ENCODE measurements around the gene LRP8. TPM values are rescaled to one million over a fixed set of nuclear protein-coding genes. Genes with fewer than 3 reads are reported as not detected.

LRP8 gene
- total and polyA plus RNA-seq, 10 donors, result 1.7 to 14.4 (median 5.5) TPM

DNA sequence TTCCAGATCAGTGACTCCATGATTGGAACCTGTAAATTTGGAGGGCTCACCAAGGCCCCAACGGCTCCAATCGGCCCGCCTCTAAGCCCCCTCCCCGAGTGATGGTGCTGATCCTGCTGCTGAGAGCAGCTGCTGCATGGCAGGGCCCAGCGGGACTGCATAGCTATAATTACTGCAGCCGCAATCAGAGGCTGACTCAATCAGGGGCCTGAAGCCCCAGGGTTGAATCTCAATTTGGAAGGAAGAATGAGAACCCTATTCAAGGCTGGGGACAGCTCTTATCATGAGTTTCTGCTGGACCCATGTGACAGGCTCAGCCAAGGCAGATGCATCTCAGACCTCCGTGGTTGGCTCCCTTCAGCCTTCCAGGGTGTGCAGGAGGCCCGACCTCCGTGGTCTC lies 46.7 kb downstream of the LRP8 start:
- Histone ChIP-seq H3K36me3 (peaks cover 0 to 40% (median 0%) of the 10 kb centered on the region in 6 donors), H3K9me3 (no peaks in the 10 kb centered on the region), H3K27ac (no peak overlapping the region), H3K27me3 (replicated peaks in 1 of 7) (no peaks in the 10 kb centered on the region), H3K4me1 (peaks cover 0 to 5% (median 0%) of the 10 kb centered on the region in 6 donors), H3K4me3 (no peak overlapping the region)
- DNase-seq, result no peak
- TF ChIP-seq POLR2AphosphoS5 (IDR thresholded peaks at IDR 0.05), result no peak
- TF ChIP-seq, protein P1, sequence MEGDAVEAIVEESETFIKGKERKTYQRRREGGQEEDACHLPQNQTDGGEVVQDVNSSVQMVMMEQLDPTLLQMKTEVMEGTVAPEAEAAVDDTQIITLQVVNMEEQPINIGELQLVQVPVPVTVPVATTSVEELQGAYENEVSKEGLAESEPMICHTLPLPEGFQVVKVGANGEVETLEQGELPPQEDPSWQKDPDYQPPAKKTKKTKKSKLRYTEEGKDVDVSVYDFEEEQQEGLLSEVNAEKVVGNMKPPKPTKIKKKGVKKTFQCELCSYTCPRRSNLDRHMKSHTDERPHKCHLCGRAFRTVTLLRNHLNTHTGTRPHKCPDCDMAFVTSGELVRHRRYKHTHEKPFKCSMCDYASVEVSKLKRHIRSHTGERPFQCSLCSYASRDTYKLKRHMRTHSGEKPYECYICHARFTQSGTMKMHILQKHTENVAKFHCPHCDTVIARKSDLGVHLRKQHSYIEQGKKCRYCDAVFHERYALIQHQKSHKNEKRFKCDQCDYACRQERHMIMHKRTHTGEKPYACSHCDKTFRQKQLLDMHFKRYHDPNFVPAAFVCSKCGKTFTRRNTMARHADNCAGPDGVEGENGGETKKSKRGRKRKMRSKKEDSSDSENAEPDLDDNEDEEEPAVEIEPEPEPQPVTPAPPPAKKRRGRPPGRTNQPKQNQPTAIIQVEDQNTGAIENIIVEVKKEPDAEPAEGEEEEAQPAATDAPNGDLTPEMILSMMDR (IDR thresholded peaks at IDR 0.05 in 8 of 11, conservative IDR thresholded peaks at IDR 0.05 in 3 of 11), result no peak
- TF ChIP-seq POLR2A (IDR thresholded peaks at IDR 0.05), result no peak
- intact Hi-C loops (cut with DNase I; ENCODE audit: low total_unique reads), result no loop called here
- WGBS, 5 donors, result 92 to 96% (median 94%) methylated on average over 6 to 9 of the region's 9 CpGs

DNA sequence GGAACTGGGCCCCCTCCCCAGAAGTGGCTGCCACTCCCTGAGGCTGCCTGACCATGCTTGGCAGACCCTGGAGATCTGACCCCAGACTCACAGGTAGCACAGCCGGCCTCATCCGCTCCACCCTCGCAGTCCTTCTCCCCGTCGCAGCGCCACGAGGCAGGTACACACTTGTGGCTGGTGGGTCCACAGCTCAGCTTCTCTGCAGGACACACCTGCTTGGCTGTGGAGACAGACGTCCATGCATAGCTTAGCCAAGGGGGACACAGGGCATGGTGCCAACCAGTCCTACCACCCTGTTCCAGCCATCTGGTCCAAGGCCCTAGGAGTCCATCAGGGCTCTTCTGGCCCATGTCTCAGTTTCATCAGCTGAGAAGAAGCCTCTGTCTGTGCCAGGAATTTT lies 47.4 kb downstream of the LRP8 start:
- peaks cover 0 to 44% (median 0%) of the 10 kb centered on the region in 6 donors for H3K36me3 ChIP-seq
- DNase-seq, result peak; percentile 71
- intact Hi-C loops (cut with DNase I; ENCODE audit: low total_unique reads), result no loop called here
- no peaks in the 10 kb centered on the region for H3K27me3 ChIP-seq (replicated peaks in 1 of 7)
- peaks cover 0 to 5% (median 0%) of the 10 kb centered on the region in 6 donors for H3K4me1 ChIP-seq
- H3K4me3 ChIP-seq, result no peak overlapping the region
- whole genome bisulfite sequencing, 5 donors, result 94 to 100% (median 98%) methylated on average over 5 to 8 of the region's 8 CpGs
- H3K9me3 ChIP-seq, result no peaks in the 10 kb centered on the region
- TF ChIP-seq POLR2A (IDR thresholded peaks at IDR 0.05) (no peak), POLR2AphosphoS5 (IDR thresholded peaks at IDR 0.05) (no peak)
- TF ChIP-seq, protein P1 (IDR thresholded peaks at IDR 0.05 in 8 of 11, conservative IDR thresholded peaks at IDR 0.05 in 3 of 11), result no peak
- no peak overlapping the region for H3K27ac ChIP-seq

DNA sequence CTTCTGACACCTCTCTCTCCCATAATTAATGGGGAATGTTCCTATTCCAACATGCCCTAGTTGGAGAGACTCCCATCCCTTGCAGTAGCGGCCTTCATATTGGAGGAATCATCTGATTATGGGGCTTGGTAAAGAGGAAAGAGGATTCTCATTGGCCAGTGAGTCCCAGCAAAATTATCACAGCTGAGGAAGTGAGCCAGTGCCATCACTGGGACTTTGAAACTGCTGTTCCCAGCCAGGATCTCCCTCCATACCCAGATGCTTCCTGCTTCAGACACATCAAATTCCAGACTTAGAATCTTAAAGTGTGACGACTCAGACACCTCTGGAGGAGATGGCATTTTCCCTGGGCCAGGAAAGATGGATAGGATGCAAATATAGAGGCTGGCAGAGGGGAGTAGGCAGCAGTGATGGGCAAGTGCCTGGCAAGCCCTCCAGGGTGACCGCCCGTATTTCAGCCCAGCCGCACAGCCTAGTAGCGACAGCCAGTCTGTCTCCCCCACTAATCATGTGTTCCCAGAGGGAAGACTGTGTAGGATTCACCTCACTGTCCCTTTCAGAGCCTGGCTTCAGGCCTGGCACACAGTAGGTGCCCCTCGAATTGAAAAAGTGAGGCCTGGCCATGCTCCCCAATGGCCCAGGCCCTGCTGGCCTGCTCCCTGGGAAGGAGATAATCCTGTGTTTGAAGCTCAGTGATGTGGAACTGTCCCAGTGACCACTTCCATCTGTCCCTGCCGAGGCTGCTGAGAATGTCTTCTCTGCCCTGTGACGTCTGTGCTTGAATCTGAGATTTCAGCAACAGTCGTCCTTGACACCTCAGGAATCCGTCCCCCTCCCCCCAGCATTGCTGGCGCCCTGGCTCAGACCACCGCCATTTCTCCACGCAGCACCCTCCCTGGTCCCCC lies 48.3 kb downstream of the LRP8 start:
- Histone ChIP-seq H3K9me3 (no peaks in the 10 kb centered on the region), H3K27me3 (replicated peaks in 1 of 7) (no peaks in the 10 kb centered on the region), H3K4me1 (peaks cover 0 to 5% (median 0%) of the 10 kb centered on the region in 6 donors), H3K4me3 (no peak overlapping the region), H3K36me3 (peaks cover 0 to 44% (median 0%) of the 10 kb centered on the region in 6 donors), H3K27ac (no peak overlapping the region)
- WGBS, 5 donors, result 82 to 95% (median 88%) methylated on average over 14 of the region's 14 CpGs
- DNase-seq, result no peak
- intact Hi-C loops (cut with DNase I; ENCODE audit: low total_unique reads), result loop anchor here (2.0 to 5.0 kb wide), 2 partner anchors 113 to 478 kb away; no protein-coding TSS in a partner anchor
- TF ChIP-seq POLR2A (IDR thresholded peaks at IDR 0.05) (no peak), POLR2AphosphoS5 (IDR thresholded peaks at IDR 0.05) (no peak)
- TF ChIP-seq, protein P1 (IDR thresholded peaks at IDR 0.05 in 8 of 11, conservative IDR thresholded peaks at IDR 0.05 in 3 of 11), result no peak

DNA sequence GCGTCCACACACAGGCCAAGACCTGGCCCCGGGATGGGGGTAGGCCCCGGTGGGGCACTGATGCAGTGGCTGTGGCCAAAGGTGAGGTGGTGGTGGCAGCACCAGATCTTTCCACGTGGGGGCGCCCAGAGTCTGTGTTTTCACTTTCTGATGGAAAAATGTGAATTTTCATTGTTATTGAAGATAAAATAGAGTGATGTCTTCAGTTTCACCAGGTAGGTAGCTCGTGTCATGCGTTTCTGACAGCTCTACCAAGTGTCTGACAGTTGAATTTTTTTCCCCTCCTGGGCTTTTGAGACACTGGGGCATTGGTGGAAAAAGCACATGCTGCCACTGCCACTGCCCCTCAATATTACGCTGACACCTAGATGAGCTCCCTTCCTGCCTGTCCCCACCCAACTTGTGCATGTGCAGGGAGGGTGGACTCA lies 49.6 kb downstream of the LRP8 start:
- H3K27ac ChIP-seq, result no peak overlapping the region
- peak; percentile 88 for DNase-seq
- WGBS, 5 donors, result 16 to 23% (median 18%) methylated on average over 8 of the region's 8 CpGs
- intact Hi-C loops (cut with DNase I; ENCODE audit: low total_unique reads), result loop anchor here (2.0 to 5.0 kb wide), 2 partner anchors 114 to 479 kb away; no protein-coding TSS in a partner anchor
- no peak overlapping the region for H3K4me3 ChIP-seq
- H3K9me3 ChIP-seq, result no peaks in the 10 kb centered on the region
- no peak for TF ChIP-seq POLR2AphosphoS5 (IDR thresholded peaks at IDR 0.05)
- TF ChIP-seq, protein P1 (IDR thresholded peaks at IDR 0.05 in 8 of 11, conservative IDR thresholded peaks at IDR 0.05 in 3 of 11), result peak; percentile 85 to 96 (median 93)
- H3K36me3 ChIP-seq, result peaks cover 0 to 54% (median 0%) of the 10 kb centered on the region in 6 donors
- H3K4me1 ChIP-seq, result peaks cover 0 to 5% (median 0%) of the 10 kb centered on the region in 6 donors
- no peaks in the 10 kb centered on the region for H3K27me3 ChIP-seq (replicated peaks in 1 of 7)

All from spleen (tissue), 11 donors.